Activated CD4-positive, alpha-beta T cell treated with anti-CD3 and anti-CD28 coated beads, Interleukin-2, amount 50 U/mL, for 24 hours (primary cell): Measurements from ENCODE around the gene AKR1E2.

Source experiments
- DNase-seq, 2 donors: peaks; one replicate each; pipeline ENCODE4 v3.0.0-alpha.2; 2020; ENCODE audit warnings: low read depth in 1 of 2, low spot score in 1 of 2

The AKR1E2 gene

GRCh38 chr10:4889959-4890358, 64.0 kb downstream of the AKR1E2 start:
- no peak for DNase-seq

DNA sequence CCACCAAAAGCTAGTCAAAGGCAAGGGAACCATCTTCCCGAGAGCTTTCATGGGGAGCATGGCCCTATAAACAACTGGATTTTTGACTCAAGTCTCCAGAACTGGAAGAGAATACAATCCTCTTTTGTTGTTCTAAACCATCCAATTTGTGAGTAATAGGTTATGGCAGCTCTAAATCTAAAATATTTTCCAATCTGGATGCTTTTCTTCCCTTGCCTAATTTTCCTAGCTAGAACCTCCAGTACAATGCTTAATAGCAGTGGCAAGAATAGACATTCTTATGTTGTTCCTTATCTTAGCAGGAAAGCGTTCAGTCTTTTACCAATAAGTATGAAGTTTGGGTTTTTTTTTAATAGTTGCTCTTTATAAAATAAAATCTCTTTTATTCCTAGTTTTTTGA, 66.7 kb downstream of the AKR1E2 start:
- DNase-seq, result no peak

DNA sequence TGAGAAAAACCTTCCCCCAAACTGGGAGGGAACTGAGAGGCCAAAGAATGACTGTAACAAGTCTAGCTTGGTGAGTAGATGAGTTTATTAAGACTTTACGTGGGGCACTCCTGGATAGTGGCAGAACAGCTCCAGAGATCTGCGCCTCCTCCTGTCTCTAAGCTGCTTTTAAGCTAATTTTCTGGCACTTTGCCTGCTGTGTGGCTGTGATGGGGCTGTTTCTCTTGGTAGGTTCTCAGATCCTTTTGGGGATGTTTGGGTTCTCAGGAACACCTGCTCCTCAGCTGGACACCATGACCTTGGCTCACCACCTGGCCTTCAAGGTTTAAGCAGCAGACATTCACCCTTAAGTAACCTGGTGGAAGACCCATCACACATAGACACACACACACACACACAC, 68.3 kb downstream of the AKR1E2 start:
- no peak for DNase-seq
